COLO668 (cell line): ENCODE measurements around the gene DAO.

Experiments used
- DNase-seq: peaks from one replicate; lab custom pipeline; 2025; ENCODE audit not compliant: unreplicated experiment; lab: John Stamatoyannopoulos, UW

The DAO gene

DNA sequence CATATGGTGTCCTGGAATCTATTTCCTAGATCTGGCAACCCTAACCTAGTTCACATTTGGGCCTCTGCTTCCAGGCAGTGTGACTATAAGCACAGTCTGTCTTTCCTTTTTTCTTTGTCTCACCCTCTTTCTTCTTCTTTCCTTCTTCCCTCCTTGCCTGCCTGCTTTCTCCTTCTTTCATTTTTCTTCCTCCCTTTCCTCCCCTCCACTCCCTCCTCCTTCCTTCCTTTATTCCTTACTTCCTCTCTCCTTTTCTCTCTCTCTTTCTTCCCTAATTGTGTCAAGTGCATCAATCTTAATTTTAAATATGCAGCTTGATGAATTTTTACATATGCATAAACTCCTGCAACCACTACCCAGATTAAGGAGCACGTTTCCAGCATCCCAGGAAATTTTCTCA, 4.6 kb upstream of the DAO start:
- no peak for DNase-seq

GRCh38 chr12:108875682-108876361, 4.1 kb upstream of the DAO start:
- DNase-seq: no peak

DNA sequence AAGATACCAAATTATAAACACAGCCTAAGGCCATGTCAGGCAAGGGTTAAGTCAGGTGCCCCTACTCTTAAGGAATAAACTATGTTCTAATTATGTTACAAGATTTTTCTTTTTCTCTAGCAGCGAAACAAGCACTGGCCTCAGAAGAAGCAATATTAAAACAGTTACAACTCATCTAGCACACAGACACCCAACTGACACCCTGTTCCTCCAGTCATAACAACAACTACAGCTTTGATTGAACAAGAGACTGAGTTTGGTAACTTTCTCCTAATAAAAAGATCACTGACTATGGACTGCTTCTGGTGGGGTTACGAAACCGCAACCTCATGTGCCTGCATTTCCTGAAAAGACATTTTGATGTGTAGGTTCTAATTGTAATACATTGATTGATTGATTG, 3.3 kb upstream of the DAO start:
- DNase-seq: no peak

DNA sequence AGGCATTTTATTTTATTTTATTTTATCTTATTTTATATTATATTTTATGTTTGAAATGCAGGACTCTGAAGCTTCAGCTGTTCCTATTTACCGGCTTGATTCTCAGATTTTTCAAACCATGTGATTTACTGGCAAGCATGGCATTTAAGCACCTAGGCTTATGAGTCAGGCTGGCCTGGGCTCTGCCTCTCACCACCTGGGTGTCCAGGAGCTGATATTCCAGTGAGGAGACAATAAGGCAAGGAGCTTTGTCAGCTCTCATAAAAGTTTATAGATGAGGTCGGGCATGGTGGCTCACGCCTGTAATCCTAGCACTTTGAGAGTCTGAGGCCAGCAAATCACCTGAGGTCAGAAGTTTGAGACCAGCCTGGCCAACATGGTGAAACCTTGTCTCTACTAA, 2.1 kb downstream of the DAO start:
- no peak for DNase-seq

GRCh38 chr12:108884116-108885012, 4.5 kb downstream of the DAO start:
- DNase-seq: peak; percentile 60

DNA sequence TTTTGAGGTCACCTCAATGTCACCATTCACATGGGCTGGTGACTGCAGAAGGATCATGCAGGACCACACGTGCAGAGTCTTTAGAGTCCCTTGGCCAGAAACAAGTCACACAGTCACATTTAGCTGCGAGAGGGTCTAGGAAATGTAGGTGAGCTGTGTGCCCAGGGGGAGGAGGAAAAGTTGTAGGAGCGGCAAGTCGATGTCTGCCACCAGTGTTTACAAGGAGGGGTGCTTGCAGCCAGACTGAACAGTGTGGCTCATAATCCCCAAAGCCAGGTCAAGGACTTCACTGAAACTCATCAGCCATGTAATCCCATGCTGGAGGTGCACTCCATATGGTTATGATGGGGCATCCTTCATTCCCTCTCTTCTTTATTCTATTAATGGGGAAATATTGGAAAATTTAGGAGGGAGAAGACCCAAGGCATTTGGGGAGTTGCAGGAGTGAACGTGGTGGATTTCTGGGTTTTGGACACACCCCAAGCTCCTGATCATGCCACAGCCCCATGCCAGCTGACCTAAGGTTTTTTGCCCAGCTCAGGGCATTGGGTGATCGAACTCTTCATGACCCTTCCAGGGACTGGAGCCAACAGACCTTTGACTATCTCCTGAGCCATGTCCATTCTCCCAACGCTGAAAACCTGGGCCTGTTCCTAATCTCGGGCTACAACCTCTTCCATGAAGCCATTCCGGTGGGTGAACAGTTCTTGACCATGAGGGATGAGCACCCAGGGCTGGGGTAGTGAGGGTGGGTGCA, 7.2 kb downstream of the DAO start:
- no peak for DNase-seq

DNA sequence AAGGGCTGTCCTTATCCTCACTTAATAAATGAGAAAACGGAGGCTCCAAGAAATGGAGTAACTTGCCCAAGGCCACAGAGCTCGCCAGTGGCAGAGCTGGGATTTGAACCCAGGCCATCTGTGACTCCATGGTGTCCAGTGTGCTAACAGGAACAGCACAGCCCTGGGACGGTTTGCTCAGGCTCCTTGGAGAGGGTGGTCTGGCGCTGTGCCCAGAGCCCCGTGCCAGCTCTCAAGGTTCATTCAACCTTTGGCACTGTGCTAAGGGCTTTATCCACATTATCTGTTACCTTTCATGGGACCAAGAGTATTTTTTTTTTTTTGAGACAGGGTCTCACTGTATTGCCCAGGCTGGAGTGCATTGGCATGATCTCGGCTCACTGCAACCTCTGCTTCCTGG, 8.1 kb downstream of the DAO start:
- DNase-seq: no peak

DNA sequence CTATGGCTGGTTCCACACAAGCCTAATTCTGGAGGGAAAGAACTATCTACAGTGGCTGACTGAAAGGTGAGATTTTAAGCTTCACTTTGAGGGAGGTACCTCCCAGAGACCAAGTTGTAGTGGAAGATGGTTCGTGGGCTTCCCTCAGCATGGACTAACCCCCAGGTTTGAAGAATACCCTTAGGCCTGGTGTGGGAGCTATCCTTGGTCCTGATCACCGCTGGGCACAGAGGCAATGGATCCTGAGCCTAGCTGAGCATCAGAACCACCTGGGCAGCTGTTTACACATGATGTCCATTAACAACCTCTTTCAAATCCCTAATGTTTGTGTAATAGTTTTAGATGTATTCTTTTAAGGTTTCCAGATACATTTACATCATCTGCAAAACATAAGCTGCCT, 10.3 kb downstream of the DAO start:
- no peak for DNase-seq

DNA sequence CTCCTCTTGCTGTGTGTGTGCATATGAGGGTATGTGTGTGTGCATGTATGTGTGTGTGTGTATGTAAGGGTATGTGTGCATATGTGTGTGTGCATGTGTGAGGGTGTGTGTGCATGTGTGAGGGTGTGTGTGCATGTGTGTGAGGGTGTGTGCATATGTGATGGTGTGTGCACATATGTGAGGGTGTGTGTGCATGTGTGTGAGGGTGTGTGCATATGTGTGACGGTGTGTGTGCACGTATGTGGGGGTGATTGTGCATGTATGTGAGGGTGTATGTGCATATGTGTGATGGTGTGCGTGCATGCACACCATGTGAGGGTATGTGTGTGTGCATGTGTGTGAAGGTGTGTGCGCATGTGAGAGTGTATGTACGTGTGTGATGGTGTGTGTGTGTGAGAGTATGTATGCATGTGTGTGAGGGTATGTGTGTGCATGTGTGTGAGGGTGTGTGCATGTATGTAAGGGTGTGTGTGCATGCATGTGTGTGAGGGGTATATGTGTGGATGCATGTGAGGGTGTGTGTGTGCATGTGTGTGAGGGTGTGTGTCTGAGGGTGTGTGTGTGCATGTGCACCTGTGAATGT, 15.4 kb downstream of the DAO start:
- DNase-seq: no peak

GRCh38 chr12:108896336-108896735, 16.4 kb downstream of the DAO start:
- DNase-seq: no peak

GRCh38 chr12:108896817-108897216, 16.9 kb downstream of the DAO start:
- no peak for DNase-seq

DNA sequence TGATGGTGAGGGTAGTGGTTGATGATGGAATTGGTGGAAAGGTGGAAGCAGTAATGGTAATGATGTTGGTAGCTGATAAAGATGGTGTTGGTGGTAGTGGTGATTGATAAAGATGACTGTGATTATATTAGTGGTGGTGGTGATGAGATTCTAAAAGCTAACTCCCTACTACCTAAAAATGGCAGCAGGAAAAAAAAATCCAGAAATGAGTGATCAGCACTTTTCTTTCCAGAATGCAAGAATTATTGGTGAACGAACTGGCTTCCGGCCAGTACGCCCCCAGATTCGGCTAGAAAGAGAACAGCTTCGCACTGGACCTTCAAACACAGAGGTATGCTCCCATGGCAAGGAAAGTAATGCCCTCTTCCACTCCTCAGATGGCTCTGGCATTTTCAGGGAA, 19.3 kb downstream of the DAO start:
- DNase-seq: no peak

DNA sequence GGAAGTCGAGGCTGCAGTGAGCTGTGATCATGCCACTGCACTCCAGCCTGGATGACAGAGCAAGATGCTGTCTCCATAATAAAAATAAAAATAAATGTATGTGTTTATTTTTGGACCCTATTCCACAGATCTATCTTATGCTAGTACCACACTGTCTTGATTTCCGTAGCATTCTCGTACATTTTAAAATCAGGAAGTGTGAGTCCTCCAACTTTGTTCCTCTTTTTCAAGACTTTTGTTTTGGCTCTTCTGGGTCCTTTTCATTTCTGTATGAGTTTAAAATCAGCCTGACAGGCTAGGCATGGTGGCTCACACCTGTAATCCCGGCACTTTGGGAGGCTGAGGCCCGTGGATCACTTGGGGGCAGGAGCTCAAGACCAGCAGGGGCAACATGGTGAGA, 25.8 kb downstream of the DAO start:
- no peak for DNase-seq

- DNase-seq: no peak
These were observed 27.1 kb downstream of the DAO start for GRCh38 chr12:108906971-108907370.

DNA sequence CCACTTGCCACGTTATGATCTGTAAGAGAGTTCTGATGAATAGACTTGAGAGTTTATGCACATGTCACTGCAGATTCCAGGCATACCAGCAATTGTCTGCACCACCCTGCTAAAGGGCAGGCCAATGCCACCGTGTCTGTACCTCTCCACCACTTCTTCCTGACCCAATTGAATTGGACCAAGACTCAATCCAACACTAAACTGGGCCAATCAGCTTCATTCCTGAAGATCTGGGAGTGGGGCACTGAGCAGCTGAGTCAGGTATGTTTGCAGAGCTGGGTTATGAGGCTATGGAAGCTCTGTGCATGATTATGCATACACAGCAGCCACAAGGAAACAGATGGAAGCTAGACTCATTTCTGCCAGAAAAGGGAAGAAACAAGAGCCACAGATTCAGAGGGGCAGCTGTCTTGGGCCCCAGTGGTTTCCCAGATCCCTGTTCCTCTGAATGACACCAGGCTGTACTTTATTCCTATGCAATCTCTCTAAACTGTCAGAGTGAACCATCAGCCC, 28.0 kb downstream of the DAO start:
- DNase-seq: no peak

GRCh38 chr12:108910336-108910735, 30.4 kb downstream of the DAO start:
- no peak for DNase-seq

DNA sequence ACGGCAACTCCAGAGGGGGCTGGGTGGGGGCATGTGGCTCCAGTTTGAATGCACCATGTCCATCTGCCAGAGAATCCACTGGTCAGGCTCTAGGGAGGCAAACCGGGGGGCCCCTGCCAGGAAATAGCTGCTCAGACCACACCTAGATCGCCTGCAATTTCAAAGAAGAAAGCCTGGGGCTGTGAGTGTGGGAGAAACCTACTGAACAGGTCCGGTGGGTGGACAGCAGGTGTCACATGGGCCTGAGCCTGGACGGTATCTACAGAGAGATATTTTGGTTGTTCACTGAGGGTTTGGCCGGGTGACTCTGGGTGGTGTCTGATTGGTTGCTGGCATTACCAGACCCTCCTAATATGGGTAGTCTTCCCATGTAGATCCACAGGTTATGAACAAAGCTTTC, 32.0 kb downstream of the DAO start:
- no peak for DNase-seq

GRCh38 chr12:108912361-108912760, 32.5 kb downstream of the DAO start:
- DNase-seq: no peak

DNA sequence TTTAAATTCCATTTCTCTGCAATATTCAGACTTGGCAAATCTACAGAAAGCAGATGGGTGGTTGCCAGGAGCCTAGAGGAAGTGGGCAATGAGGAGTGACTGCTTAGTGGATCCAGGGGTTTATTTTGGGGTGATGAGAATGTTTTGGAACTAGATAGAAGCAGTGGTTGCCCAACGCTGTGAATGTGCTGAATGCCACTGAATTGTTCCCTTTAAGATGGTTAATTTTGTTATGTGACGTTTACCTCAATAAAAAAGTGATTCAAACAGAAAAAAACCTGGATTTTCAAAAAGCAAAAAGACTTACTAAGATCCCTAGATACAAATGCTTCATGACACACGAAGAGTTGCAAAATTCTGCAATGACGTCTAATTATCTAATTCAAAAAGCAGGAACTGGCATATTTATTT, 34.2 kb downstream of the DAO start:
- DNase-seq: no peak

GRCh38 chr12:108915632-108916133, 35.8 kb downstream of the DAO start:
- no peak for DNase-seq

DNA sequence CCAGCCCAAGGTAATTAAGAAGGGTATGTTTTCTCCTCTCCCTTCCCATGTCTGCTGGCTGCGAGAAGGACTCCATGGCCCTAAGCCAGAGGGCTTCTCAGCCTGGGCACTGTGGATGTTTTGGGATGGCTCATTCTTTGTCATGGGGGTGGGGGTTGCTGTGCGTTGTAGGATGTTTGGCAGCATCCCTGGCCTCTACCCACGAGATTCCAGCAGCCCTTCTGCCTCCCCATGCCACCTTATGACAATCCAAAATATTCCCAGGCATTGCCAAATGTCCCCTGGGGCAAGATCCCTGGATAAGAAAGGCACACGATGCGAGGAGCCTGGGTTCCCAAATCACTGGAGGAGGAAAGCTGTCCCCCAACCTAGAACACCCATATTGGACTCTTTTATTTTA, 36.4 kb downstream of the DAO start:
- DNase-seq: no peak
